HG02870 (cell line): ENCODE measurements around the gene CCSAP.

Experiments
- ATAC-seq: cut with Tn5 transposase; IDR thresholded peaks from one replicate; pipeline ENCODE4 v1.9.1; 2021; ENCODE audit warnings: mild to moderate bottlenecking, moderate library complexity; ENCODE audit not compliant: unreplicated experiment

CCSAP gene

GRCh38 chr1:229288516-229288915 lies 54.3 kb downstream of the CCSAP start:
- ATAC-seq, result no peak

DNA sequence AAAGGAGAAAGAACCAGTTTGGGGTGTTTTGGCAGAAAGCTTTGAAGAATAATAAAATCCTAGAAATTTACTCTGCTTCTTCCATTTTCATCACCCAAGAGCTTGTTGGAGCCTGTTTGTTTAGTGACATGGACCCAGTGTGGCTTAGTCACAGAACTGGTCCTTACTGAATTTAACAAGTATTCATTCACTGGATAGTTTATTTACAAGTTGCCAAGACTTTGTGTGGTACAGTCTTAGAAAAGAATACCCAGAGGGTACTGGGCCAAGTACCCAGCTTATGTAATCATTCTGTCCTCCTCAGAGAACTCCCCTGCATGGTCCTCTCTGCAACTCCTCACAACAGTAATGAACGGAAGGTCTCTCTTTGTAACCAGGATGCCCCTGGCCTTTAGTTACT lies 55.6 kb downstream of the CCSAP start:
- ATAC-seq, result no peak

DNA sequence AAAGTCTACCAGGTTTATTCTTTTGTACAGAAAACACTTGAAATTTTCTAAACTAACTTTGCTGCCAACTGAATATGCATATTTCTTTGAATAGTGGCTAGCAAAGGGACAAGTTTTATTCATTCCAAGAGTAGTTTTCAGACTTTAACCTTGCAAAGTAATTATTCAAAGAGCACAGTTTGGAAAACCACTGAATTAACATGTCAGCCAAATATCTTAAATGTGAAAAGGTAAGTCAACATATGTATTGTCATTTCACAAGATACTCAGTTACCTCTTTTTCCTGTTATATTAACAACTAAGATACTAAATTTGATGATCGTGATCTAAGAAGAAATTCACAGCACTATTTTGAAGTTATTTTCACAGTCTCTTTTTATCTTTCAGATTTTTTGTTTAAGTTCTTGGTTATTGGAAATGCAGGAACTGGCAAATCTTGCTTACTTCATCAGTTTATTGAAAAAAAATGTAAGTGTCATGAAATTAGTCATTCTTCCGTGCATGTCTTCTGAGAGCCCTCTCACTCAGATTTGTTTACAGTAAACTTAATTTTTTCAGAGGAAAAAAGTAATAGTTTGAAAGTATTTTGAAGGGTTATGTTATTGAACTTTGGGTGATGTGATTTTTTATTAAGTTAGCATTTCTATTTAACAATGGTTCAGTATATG lies 56.6 kb downstream of the CCSAP start:
- ATAC-seq, result no peak

DNA sequence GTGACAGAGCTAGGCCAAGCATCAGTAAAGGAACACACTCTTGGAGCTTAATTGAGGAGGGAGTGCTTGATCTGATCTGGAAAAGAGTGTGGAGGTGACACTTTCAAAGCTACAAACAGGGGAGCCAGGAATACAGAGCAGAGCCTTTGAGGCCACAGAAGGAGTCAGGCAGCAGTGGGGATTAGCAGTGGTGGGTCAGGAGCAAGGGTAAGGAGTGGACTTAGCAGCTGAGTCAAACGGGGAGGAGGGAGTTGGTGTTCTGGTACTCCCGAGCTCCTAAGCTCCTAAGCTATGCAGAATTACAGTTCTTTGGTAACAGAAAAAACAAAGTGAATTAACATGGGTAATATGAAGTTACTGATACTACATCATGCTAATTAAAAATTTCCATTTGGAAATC lies 57.4 kb downstream of the CCSAP start:
- ATAC-seq, result no peak

DNA sequence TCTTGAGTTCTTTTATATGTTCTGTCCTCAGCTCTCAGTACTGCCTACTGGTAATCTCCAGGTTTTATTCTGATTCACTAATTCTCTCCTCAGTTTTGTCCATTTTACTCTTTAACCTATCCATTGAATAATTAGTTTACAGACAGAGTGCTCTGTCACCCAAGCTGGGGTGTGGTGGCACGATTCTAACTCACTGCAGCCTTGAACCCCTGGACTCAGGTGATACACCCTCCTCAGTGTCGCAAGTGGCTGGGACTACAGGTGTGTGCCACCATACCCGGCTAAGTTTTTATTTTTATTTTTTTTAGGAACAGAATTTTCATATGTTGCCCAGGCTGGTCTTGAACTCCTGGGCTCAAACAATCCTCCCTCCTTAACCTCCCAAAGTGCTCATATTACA lies 58.0 kb downstream of the CCSAP start:
- no peak for ATAC-seq

DNA sequence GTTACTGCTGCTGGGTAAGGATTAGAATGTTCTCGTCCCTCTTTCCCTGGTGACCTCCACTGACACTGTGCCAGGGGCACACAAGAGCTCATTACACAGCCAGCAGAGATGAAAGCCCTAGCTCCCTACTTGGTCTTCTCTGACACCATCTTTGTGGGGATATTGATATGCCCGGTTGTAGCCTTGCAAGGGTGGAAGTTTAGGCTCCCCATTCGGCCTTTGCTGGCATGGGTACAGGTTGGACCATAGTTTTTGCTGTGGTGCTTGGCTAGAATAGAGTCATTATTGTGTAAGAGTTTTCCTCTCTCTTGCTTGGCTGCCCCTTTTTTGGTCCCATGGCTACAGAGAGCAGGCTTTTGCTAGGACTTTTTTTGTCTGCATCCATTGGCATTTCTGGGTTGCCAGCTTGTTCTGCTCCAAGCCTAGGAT lies 59.6 kb downstream of the CCSAP start:
- no peak for ATAC-seq

DNA sequence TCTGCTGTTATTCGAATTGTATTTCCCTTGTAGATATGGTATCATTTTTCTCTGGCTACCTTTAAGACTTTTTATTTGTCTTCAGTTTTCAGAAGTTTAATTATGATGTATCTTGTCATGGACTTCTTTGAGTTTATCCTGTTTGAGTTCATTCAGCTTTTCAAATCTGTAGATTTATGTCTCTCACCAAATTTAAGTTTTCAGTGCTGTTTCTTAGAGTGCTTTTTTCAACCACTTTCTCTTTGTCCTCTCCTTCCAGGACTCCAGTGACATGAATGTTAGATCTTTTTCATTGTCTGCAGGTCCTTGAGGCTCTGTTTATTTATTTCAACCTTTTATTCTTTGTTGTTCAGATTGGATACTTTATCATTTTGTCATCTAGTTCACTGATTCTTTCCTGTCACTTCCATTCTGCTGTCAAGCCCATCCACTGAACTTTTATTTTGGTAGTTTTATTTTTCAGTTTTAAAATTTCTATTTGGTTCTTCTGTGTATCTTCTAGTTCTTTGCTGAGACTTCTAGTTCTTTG lies 60.5 kb downstream of the CCSAP start:
- no peak for ATAC-seq

- ATAC-seq, result no peak
Measured at GRCh38 chr1:229281339-229281926, 61.4 kb downstream of the CCSAP start.

DNA sequence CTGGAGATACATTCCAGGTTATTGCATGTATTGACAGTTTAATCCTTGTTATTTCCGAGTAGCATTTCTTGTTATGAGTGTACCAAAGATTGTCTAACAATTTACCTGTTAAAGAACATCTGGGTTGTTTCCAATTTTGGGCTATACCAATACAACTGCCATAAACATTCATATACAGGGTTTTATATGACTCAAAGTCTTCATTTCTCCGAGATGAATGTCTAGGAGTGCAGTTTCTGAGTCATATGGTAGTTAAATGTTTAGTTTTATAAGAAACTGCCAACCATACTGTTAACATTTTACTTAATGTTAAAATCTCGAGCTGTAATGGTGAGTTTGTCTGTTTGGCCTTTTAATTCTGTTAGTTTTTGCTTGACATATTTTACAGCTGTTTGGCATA lies 61.9 kb downstream of the CCSAP start:
- no peak for ATAC-seq

DNA sequence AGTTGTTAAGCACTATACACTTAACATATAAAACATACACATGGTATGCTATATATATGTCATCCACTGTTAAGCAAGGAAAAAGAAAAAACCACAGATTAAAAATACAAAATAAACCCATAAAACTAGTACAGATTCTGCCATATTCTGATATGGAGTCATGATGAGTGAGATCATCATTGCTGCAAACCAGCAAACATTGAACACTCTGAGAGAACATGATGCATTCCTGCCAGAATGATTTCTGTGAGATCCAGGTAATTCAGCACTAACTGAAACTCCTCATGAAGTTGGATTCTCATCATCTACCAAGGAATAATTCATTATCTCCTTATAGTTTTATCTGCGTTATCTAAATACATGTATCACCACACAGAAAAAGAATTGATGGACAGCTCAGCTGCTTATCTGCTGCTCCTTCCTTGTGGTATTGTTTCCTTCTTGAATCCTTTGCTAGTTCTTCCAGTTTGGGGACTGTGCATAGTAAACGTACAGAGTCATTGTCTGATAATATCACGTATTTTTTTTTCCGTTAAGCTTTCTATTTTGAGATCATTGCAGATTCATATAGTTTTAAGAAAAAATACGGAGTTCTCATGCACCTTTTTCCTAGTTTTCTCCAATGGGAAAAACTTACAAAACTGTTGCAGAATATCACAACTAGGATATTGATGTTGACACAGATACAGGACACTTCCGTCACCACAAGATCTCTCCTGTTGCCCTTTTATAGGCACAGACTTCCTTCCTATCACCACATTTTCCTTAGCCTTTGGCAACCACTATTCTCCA lies 62.6 kb downstream of the CCSAP start:
- ATAC-seq, result no peak

DNA sequence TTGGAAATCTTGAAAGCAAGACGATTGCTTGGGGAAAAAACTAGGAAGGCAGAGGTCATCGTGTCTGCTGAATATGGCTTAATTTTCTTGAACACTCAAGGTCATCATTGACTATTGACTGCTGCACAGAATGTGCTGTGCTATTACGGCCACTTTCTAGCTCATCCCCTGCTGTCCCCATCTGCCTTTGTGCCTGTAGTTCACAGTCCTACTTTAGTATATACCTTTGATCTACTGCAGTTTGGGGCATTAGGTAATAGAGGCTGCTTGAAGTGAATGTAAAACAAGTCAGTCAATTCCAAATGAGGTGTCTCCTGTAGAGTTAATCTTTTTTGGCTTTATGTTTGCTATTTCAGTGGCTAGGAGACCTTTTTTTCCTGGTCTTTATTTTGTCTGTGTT lies 63.6 kb downstream of the CCSAP start:
- no peak for ATAC-seq

DNA sequence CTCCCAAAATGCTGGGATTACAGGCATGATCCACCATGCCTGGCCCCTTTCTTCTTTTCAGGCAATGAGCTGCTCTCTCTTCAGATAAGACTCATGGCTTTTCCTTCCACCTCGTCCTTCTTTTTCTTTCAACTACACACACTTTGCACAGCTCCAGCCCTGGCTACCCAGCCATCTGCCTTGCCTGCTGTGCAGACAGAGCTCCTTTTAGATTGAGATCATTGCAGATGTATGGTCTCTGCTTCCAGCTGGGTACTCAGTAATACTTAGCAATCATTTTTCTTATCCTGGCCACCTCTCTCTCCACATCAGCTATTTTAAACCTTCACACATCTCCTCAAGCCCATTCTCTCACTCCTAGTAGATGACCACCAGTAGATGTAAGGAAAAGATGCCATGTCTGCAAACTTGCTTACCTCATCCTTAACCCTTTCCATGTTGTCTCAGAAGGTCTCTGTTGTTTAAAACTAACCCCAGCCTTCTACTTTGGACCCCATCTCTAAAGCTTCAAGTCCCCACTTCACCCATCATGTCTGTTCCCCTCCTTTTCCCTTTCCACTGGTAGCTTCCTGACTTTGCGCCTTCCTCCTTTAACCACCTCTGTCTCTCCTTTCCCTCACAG lies 64.6 kb downstream of the CCSAP start:
- ATAC-seq, result no peak

DNA sequence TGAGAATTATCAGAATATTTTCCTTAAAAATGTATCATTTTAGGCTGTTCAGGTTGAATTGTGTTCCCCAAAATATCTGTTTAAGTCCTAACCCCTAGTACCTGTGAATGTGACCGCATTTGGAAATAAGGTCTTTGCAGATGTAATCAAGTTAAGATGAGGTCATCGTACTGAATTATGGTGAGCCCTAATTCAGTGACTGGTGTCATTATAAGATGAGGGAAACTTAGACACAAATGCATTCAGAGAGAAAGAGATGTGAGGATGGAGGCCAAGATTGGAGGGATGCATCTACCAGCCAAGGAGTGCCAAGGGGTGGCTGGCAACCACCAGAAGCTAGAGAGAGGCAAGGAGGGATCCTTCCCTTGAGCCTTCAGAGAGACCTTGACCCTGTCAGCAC lies 67.8 kb downstream of the CCSAP start:
- no peak for ATAC-seq

DNA sequence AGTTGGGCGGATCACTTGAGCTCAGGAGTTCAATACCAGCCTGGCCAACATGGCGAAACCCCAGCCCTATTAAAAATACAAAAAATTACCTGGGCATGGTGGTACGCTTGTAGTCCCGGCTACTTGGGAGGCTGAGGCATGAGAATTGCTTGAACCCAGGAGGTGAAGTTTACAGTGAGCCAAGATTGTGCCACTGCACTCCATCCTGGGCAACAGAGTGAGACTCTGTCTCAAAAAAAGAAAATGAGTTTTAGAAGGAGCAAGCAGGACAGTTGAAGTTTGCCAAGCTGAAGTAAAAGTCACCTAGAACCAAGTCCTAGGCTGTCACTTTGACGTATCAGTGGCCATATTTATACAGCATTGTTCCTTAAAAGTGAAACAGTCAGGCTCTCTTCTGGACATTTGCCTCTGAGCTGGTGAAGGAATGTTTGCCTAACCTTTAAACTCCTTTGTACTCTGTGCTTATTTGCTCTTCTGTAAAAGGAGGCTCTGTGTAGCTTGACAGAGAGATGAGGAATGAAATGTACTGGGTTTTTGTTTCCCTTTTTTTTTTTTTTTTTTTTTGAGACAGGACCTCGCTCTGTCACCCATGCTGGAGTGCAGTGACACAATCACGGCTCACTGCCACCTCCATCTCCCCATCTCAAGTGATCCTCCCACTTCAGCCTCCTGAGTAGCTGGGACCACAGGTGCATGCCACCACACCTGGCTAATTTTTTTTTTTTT lies 69.2 kb downstream of the CCSAP start:
- no peak for ATAC-seq

DNA sequence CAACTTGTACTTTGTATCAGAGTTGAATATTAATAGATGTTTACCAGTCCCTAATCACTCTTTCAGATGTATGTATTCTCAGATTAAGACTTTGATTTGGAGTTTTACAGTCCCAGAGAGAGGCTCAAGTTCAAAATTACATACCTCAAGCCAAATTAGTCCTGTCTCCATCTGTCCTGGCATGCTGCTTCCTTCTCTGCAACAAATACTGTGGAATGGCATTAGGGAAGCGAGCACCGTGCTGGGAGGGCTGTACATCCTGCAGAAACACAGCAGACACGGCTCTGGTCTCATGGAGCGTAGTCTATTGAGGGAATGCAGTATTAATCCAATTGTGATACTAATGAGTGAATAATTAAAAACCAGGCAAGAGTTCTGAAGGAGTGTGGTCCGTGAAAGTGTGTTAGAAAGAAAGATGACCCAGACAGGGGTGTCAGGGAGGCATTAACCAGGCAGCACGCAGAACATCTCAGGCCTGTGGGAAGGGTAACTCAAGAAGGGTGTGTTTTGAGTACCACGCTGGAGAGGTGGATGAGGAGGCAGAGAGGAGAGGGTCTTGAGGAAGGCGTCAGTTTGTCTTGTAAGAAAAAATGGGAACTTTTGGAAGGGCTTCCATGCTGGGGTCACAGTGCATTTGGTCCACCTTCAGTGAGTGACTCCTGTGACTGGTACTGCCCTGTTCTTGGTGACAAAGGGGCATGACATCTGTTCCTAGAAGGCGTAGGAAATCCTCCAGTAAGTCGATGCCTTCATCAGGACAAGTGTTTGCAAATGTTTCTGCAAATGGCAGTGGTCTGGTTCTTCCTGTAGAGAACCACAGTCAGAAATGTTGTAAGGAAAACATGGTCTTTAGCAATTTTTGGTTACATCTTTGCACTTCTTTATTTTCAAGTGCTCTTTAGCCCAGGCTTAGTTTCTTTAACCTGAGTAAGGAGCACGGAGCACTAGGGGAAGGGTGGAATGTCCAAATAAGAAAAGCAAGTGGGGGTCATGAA lies 70.4 kb downstream of the CCSAP start:
- no peak for ATAC-seq

- ATAC-seq, result peak; percentile 47
Measured at GRCh38 chr1:229271448-229272159, 71.2 kb downstream of the CCSAP start.
